ENCODE results near the gene ATP10D. TPM values are rescaled to one million over a fixed set of nuclear protein-coding genes. Genes with fewer than 3 reads are reported as not detected.

ATP10D gene
- total RNA-seq, 1 experiment from 2014 or later: 0.84 TPM

DNA sequence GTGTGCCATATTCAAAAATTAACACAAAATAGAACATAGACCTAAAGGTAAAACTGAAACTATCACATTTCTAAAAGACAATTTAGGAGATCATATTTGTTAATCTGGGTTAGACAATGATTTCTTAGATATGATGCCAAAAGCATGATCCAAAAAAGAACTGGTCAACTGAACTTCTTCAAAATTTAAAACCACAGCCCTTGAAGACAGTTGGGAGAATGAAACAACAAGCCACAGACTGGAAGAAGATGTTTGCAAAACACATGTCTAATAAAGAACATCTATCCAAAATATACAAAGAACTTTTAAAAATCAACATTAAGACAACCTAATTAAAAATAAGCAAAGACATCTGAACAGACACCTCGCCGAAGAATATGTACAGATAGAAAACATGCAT lies 41.0 kb upstream of the ATP10D start:
- Histone ChIP-seq H3K4me3 (ENCODE audit: low read length) (no peak overlapping the region), H3K9me3 (ENCODE audit: low read length) (no peaks in the 10 kb centered on the region), H3K9ac (ENCODE audit: low read length) (no peak overlapping the region), H3K79me2 (ENCODE audit: low read length) (no peaks in the 10 kb centered on the region), H3K4me1 (ENCODE audit: insufficient read depth, low read length) (no peaks in the 10 kb centered on the region), H3K27me3 (ENCODE audit: low read length) (no peaks in the 10 kb centered on the region), H3K9me2 (replicated peaks; ENCODE audit: low read length) (no peaks in the 10 kb centered on the region), H3K4me2 (ENCODE audit: low read length) (no peak overlapping the region), H2AFZ (ENCODE audit: low read length) (no peak overlapping the region), H3K27ac (ENCODE audit: low read length) (no peak overlapping the region), H3F3A (ENCODE audit: low read length, unreplicated experiment) (no peaks in the 10 kb centered on the region), H3K36me3 (ENCODE audit: low read depth, low read length) (no peaks in the 10 kb centered on the region), H4K20me1 (ENCODE audit: low read length) (no peaks in the 10 kb centered on the region)
- no TSS peak for BruUV-seq (replicated peaks)
- ChIA-PET CTCF (no interaction called here), POLR2A (ENCODE audit: unreplicated experiment) (no interaction called here)
- intact Hi-C loops (cut with micrococcal nuclease): no loop called here
- ATAC-seq (no peak), DNase-seq (no peak)
- TF ChIP-seq, protein P1, sequence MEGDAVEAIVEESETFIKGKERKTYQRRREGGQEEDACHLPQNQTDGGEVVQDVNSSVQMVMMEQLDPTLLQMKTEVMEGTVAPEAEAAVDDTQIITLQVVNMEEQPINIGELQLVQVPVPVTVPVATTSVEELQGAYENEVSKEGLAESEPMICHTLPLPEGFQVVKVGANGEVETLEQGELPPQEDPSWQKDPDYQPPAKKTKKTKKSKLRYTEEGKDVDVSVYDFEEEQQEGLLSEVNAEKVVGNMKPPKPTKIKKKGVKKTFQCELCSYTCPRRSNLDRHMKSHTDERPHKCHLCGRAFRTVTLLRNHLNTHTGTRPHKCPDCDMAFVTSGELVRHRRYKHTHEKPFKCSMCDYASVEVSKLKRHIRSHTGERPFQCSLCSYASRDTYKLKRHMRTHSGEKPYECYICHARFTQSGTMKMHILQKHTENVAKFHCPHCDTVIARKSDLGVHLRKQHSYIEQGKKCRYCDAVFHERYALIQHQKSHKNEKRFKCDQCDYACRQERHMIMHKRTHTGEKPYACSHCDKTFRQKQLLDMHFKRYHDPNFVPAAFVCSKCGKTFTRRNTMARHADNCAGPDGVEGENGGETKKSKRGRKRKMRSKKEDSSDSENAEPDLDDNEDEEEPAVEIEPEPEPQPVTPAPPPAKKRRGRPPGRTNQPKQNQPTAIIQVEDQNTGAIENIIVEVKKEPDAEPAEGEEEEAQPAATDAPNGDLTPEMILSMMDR (conservative IDR thresholded peaks at IDR 0.05; ENCODE audit: low read depth, low read length): no peak
- TF ChIP-seq EZH2phosphoT487 (IDR thresholded peaks at IDR 0.05; ENCODE audit: borderline replicate concordance, low read length): no peak
- no peak for TF ChIP-seq EZH2 (IDR thresholded peaks at IDR 0.05; ENCODE audit: low read length, unreplicated experiment)

DNA sequence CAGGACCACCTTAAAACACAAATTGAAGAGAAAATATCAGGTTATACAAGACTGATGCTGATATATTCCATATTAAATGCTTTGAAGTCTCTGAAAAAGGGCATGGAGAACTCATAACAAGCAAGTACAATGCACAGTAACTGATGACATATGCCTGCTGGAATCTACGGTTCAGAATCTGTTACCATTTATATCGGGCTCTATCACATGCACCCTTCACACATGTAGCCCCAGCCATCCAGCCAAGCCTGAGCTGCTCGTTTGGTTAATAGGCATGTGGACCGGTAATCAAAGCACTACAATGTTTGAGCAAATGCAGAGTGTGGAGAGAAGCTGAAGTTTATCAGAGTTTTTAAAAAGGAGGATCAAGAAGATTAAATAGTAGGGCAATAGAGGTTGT lies 33.4 kb upstream of the ATP10D start:
- H2AFZ ChIP-seq (ENCODE audit: low read length): no peak overlapping the region
- DNase-seq (no peak), ATAC-seq (no peak)
- H3K9me3 ChIP-seq (ENCODE audit: low read length): no peaks in the 10 kb centered on the region
- H3K27ac ChIP-seq (ENCODE audit: low read length): no peak overlapping the region
- TF ChIP-seq EZH2 (IDR thresholded peaks at IDR 0.05; ENCODE audit: low read length, unreplicated experiment) (no peak), EZH2phosphoT487 (IDR thresholded peaks at IDR 0.05; ENCODE audit: borderline replicate concordance, low read length) (no peak)
- TF ChIP-seq, protein P1 (conservative IDR thresholded peaks at IDR 0.05; ENCODE audit: low read depth, low read length): no peak
- intact Hi-C loops (cut with micrococcal nuclease): no loop called here
- POLR2A ChIA-PET (ENCODE audit: unreplicated experiment): no interaction called here
- H3K9me2 ChIP-seq (replicated peaks; ENCODE audit: low read length): no peaks in the 10 kb centered on the region
- H4K20me1 ChIP-seq (ENCODE audit: low read length): no peaks in the 10 kb centered on the region
- H3K36me3 ChIP-seq (ENCODE audit: low read depth, low read length): no peaks in the 10 kb centered on the region
- no peaks in the 10 kb centered on the region for H3K27me3 ChIP-seq (ENCODE audit: low read length)
- H3K4me3 ChIP-seq (ENCODE audit: low read length): no peak overlapping the region
- CTCF ChIA-PET: no interaction called here
- H3K79me2 ChIP-seq (ENCODE audit: low read length): no peaks in the 10 kb centered on the region
- H3K9ac ChIP-seq (ENCODE audit: low read length): no peak overlapping the region
- no TSS peak for BruUV-seq (replicated peaks)
- no peaks in the 10 kb centered on the region for H3K4me1 ChIP-seq (ENCODE audit: insufficient read depth, low read length)
- H3K4me2 ChIP-seq (ENCODE audit: low read length): no peak overlapping the region
- H3F3A ChIP-seq (ENCODE audit: low read length, unreplicated experiment): no peaks in the 10 kb centered on the region

DNA sequence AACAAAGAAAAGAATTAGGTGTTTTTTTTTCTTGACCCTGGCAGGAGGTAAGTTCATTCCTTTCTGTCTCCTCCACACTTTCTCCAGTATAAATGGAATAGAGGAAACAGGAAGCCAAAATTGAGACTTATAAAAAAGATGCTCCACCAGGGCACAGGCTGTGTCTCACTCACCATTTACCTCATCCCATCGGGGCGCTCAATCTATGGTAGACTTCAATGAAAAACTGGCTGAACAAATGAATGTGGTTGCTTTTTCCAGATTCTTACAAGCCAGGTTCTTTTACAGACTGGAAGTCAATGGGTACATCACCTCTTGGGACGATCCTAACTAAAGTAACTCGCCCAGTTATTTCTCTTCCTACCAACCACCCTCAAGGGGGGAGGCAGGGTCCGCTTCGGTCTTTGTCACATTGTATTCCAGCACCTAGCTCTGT lies 22.3 kb upstream of the ATP10D start:
- DNase-seq: no peak
- ChIA-PET POLR2A (ENCODE audit: unreplicated experiment) (interaction anchor here (0.7 kb wide), 1 partner anchor 103 kb away, joined by 4 read pairs; no protein-coding TSS in a partner anchor), CTCF (interaction anchor here (0.9 kb wide), 1 partner anchor 23 kb away, joined by 3 read pairs; the partner anchor contains the start of gene ATP10D)
- peak; percentile 8 for ATAC-seq
- no peak for TF ChIP-seq EZH2 (IDR thresholded peaks at IDR 0.05; ENCODE audit: low read length, unreplicated experiment)
- TF ChIP-seq, protein P1 (conservative IDR thresholded peaks at IDR 0.05; ENCODE audit: low read depth, low read length): no peak
- no peak for TF ChIP-seq EZH2phosphoT487 (IDR thresholded peaks at IDR 0.05; ENCODE audit: borderline replicate concordance, low read length)
- Histone ChIP-seq H3K36me3 (ENCODE audit: low read depth, low read length) (no peaks in the 10 kb centered on the region), H4K20me1 (ENCODE audit: low read length) (no peaks in the 10 kb centered on the region), H3K27me3 (ENCODE audit: low read length) (no peaks in the 10 kb centered on the region), H3F3A (ENCODE audit: low read length, unreplicated experiment) (no peaks in the 10 kb centered on the region), H3K4me2 (ENCODE audit: low read length) (peak overlapping the region; percentile 81), H3K9me3 (ENCODE audit: low read length) (no peaks in the 10 kb centered on the region), H3K4me3 (ENCODE audit: low read length) (peak overlapping the region; percentile 70), H3K27ac (ENCODE audit: low read length) (no peak overlapping the region), H3K4me1 (ENCODE audit: insufficient read depth, low read length) (no peaks in the 10 kb centered on the region; the same call in 1 of the 2 replicates), H3K9ac (ENCODE audit: low read length) (peak overlapping the region; percentile 70), H3K79me2 (ENCODE audit: low read length) (no peaks in the 10 kb centered on the region), H2AFZ (ENCODE audit: low read length) (peak overlapping the region; percentile 96), H3K9me2 (replicated peaks; ENCODE audit: low read length) (no peaks in the 10 kb centered on the region)
- intact Hi-C loops (cut with micrococcal nuclease): loop anchor here (1.0 kb wide), 1 partner anchor 22 kb away; the partner anchor contains the start of gene ATP10D
- BruUV-seq (replicated peaks): TSS peak; percentile 51
